GM10248 (cell line): ENCODE measurements around the gene KCNC4.

Source experiments
- CTCF ChIA-PET: fragments of 300-600 bp; sonication (Branson Sonifier 250); formaldehyde crosslinking; extraction: SDS; loops from one replicate; lab custom pipeline; 2021; ENCODE audit warnings: antibody characterized with exemption; lab: Yijun Ruan, JAX
- POLR2A ChIA-PET: fragments of 350-650 bp; sonication (Branson Sonifier 250); formaldehyde crosslinking; extraction: SDS; loops from one replicate; lab custom pipeline; 2020; ENCODE audit warnings: antibody characterized with exemption; lab: Yijun Ruan, JAX
- DNase-seq: peaks from one replicate; pipeline ENCODE4 v3.0.0; 2012; ENCODE audit errors: extremely low spot score
- TF ChIP-seq, protein P1 (sequence below): IDR thresholded peaks from 2 replicates; pipeline ENCODE4 v1.5.1; 2012; ENCODE audit warnings: mild to moderate bottlenecking, low read depth; ENCODE audit errors: extremely low read depth, missing control alignments, control extremely low read depth

KCNC4 gene

DNA sequence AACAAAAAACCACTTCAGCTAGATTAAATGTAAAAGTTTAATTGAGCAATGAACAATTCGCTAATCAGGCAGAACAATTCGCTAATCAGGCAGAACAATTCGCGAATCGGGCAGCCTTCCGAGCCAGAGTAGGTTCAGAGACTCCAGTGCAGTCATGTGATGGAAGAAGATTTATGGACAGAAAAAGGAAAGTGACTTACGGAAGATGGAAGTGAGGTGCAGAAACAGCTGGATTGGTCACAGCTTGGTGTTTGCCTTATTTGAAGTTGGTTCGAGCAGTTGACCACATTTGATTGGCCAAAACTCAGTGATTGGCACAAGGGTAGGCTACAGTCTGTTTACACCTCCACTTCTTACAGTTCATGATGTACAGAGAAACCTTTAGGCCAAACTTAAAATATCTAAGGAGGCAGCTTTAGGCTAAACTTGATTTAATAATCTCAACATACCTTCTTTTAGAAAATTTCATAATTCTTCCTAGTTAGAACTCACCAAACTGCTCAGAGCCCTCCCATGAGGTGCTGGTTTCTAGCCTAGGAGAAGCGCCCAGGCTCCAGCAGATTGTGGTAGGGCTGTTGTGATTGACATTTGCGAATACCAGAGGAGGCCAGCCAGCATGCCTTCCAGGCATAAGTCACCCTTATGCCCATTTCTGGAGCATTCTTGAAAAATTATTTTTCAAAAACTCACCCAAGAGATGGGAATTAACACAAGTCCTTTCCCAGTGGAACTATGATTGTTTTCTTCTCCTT is 22.8 kb upstream of the KCNC4 start:
- ChIA-PET CTCF (interaction anchor here (1.0 to 5.5 kb wide), 4 partner anchors 10 to 309 kb away, joined by 3 to 26 read pairs (median 9); no protein-coding TSS in a partner anchor), POLR2A (no interaction called here)
- TF ChIP-seq, protein P1, sequence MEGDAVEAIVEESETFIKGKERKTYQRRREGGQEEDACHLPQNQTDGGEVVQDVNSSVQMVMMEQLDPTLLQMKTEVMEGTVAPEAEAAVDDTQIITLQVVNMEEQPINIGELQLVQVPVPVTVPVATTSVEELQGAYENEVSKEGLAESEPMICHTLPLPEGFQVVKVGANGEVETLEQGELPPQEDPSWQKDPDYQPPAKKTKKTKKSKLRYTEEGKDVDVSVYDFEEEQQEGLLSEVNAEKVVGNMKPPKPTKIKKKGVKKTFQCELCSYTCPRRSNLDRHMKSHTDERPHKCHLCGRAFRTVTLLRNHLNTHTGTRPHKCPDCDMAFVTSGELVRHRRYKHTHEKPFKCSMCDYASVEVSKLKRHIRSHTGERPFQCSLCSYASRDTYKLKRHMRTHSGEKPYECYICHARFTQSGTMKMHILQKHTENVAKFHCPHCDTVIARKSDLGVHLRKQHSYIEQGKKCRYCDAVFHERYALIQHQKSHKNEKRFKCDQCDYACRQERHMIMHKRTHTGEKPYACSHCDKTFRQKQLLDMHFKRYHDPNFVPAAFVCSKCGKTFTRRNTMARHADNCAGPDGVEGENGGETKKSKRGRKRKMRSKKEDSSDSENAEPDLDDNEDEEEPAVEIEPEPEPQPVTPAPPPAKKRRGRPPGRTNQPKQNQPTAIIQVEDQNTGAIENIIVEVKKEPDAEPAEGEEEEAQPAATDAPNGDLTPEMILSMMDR, result no peak
- no peak for DNase-seq

DNA sequence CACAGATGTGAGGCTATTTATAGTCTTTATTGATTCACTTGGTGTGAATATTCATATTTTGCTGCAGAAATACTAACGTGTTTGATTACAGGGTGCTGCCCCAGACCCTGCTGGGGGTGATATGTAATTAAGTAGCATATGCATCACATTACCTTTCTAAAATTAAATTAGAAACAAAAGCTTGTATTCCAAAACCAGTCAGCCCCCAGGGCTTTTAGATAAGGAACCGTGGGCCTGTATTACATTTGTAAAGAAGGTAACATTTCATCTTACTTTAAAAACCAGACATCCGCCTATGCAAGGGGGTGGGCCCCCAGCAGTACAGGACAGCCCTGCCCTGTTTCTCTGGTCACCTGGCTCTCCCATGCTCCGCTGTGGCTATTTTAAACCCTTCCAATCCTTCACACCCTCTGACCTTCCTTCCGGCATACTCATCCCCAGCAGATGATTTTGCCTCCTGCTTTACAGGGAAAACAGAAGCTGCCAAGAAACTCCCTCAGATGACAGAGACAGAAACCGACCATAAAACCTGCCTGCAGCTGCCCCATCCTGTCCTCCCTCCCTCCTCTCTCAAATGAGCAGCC is 22.0 kb upstream of the KCNC4 start:
- TF ChIP-seq, protein P1, result no peak
- ChIA-PET POLR2A (no interaction called here), CTCF (interaction anchor here (0.9 to 5.5 kb wide), 3 partner anchors 9 to 20 kb away, joined by 3 to 26 read pairs (median 15); no protein-coding TSS in a partner anchor)
- no peak for DNase-seq

DNA sequence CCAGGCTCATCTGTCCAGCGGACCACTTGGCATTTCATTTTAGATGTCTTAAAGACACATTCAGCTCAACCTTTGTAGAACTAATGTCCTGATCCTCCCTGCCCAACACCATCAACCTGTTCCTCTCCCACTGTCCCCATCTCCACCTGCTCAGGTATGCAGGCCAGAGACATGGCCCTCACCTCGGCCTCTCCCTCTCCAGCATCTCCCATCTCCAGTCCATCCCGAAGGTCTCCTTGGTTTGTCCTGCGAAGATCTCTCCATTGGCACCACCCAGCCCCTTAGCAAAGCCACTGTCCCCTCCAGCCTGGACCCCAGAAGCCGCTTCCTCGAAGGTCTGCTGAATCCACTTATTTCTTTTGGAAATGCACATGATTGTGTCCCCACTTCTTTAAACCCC is 20.9 kb upstream of the KCNC4 start:
- ChIA-PET POLR2A (no interaction called here), CTCF (interaction anchor here (3.8 to 5.5 kb wide), 2 partner anchors 8 to 14 kb away, joined by 15 to 26 read pairs; no protein-coding TSS in a partner anchor)
- TF ChIP-seq, protein P1, result no peak
- DNase-seq, result no peak

DNA sequence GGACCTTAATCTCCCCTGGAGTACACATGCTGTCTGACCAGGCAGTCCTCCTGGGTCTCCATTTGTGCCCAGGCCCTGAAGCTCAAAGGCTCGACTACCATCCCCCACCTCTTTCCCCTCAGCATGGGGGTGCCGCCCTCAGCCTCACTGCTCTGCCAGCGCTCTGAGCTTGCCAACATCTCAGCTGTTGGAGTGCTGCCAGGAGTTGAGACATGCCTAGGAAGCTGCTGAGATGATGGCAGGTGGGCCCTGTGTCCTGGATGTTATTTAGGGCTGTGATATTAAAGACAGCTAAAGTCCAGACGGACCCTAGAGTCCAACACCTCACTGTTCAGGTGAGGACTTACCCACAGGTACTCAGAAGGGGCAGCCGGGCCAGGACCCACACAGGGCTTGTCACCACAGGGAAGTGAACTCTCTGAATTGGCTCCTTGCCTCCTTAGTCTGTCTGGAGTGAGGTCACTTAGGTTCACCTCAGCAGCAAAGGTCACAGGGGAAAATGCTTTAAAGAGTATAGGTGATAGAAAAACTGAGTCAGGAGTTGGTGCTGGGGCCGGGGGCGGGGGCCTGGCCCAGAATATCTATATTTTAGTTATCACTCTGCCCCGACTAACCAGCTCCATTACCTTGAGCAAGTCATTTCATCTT is 19.7 kb upstream of the KCNC4 start:
- ChIA-PET POLR2A (no interaction called here), CTCF (interaction anchor here (1.1 to 5.0 kb wide), 7 partner anchors 13 to 334 kb away, joined by 3 to 40 read pairs (median 10); no protein-coding TSS in a partner anchor)
- DNase-seq, result no peak
- TF ChIP-seq, protein P1, result no peak

DNA sequence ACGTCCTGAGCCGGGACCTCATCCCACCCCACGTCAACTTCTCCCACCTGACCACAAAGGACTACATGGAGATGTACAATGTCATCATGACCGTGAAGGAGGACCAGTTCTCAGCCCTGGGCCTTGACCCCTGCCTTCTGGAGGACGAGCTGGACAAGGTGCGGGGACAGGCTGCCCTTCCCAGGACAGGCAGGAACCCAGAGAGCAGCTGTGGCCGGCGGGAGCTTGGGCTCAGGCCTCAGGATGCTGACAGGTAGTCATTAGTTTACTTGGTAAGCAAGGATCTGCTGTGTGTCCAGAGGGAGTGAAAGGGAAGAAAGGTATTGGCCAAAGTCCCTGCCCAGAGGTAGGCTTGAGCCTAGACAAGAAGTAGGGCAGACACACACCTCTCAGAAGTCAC is 17.6 kb upstream of the KCNC4 start:
- ChIA-PET POLR2A (no interaction called here), CTCF (interaction anchor here (0.8 to 7.0 kb wide), 7 partner anchors 8 to 304 kb away, joined by 4 to 70 read pairs (median 18); no protein-coding TSS in a partner anchor)
- TF ChIP-seq, protein P1, result no peak
- DNase-seq, result no peak

DNA sequence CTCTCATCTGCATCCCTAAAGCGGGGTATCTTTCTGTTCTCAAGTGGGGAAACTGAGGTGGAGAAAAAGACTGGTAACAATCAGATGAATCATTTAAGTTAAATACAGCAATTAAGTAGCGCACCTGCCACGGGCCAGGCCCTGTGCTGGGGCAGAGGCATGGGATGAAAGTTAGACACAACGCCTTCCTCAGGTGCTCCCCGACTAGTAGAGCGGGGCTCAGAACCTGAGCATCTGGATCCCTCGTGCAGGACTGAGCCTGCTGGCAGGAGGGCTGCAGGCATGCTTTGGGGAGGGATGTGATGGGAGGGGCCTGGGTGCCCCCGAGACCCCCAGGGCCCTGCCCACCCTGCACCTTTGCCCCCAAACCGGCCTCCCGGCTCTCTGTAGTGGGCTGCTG is 14.9 kb upstream of the KCNC4 start:
- ChIA-PET CTCF (interaction anchor here (3.2 to 7.0 kb wide), 4 partner anchors 13 to 301 kb away, joined by 18 to 70 read pairs (median 32); no protein-coding TSS in a partner anchor), POLR2A (no interaction called here)
- TF ChIP-seq, protein P1, result no peak
- no peak for DNase-seq
